HepG2 (cell line): ENCODE results near the gene MTPN. TPM values are rescaled to one million over a fixed set of nuclear protein-coding genes. Genes with fewer than 3 reads are reported as not detected.

Experiments
- MBD4 ChIP-seq: IDR thresholded peaks from 2 replicates; pipeline ENCODE4 v1.6.1; 2012; ENCODE audit warnings: low read length, inconsistent platforms, borderline replicate concordance
- SAP130 ChIP-seq: IDR thresholded peaks from 2 replicates; pipeline ENCODE4 v1.6.1; 2016; ENCODE audit warnings: low read depth
- SMARCC2 ChIP-seq: fragments of 450-650 bp; IDR thresholded peaks from 2 replicates; pipeline ENCODE4 v1.6.1; 2017; ENCODE audit warnings: antibody characterized with exemption, mild to moderate bottlenecking
- ZNF3 ChIP-seq: IDR thresholded peaks from 2 replicates; pipeline ENCODE4 v1.7.0; 2017; ENCODE audit warnings: inconsistent platforms
- ZNF512B ChIP-seq: sonication (generic); formaldehyde crosslinking; IDR thresholded peaks from 2 replicates; pipeline ENCODE4 v1.5.1; 2020; ENCODE audit warnings: missing genetic modification reagents, mild to moderate bottlenecking, borderline replicate concordance
- ZNF558 ChIP-seq: sonication (generic); formaldehyde crosslinking; IDR thresholded peaks from 2 replicates; pipeline ENCODE4 v1.9.0; 2022; ENCODE audit warnings: mild to moderate bottlenecking, missing genetic modification reagents, borderline replicate concordance
- ZNF687 ChIP-seq: sonication (generic); formaldehyde crosslinking; IDR thresholded peaks from 2 replicates; pipeline ENCODE4 v1.5.1; 2020; ENCODE audit warnings: mild to moderate bottlenecking, missing genetic modification reagents, moderate library complexity
- ZZZ3 ChIP-seq: sonication (generic); formaldehyde crosslinking; IDR thresholded peaks from 2 replicates; pipeline ENCODE4 v1.4.0; 2020; ENCODE audit warnings: missing genetic modification reagents, mild to moderate bottlenecking, borderline replicate concordance
- polyA plus RNA-seq, 8 experiments: library from polyadenylated mRNA; depleted of rRNA in 3 of 8; stranded (reverse) in 7 of 8; unstranded in 1 of 8; fragments of >200 nt; fragmentation: Illumina TruSeq in 4 of 8; extraction: Trizol in 4 of 8; gene quantifications; 2 replicates each; pipeline versions ENCODE4 v1.2.1 to v1.2.3, GENCODE V29; 2011 to 2016; ENCODE audit warnings: low read depth in 4 of 8, missing spikeins in 1 of 8, mixed read lengths in 1 of 8; ENCODE audit not compliant: insufficient read depth in 1 of 8
- total RNA-seq, 5 experiments: library from RNA; depleted of rRNA; stranded (reverse); fragments of >200 nt; fragmentation: Illumina TruSeq; extraction: Trizol; gene quantifications; 2 replicates each; pipeline ENCODE4 v1.2.3, GENCODE V29; 2016; ENCODE audit warnings: low read depth in 1 of 5

The MTPN gene
- total and polyA plus RNA-seq, 2 of the 13 experiments (the other 11 are each of a cell fraction or from before 2014, with no cell fraction given) = 31.1 to 71.7 TPM

- no peak for TF ChIP-seq ZNF687
- TF ChIP-seq ZNF558 (CRISPR knock-in tag) = no peak
- no peak for TF ChIP-seq SAP130 (CRISPR knock-in tag)
- no peak for TF ChIP-seq ZNF512B
- no peak for TF ChIP-seq MBD4
- no peak for TF ChIP-seq ZZZ3 (CRISPR knock-in tag)
- TF ChIP-seq SMARCC2 = no peak
- no peak for TF ChIP-seq ZNF3
Measured at GRCh38 chr7:135888740-135889139, 88.4 kb downstream of the MTPN start (continued).
